ENCODE measurements around the gene RXRA. TPM values are rescaled to one million over a fixed set of nuclear protein-coding genes. Genes with fewer than 3 reads are reported as not detected.
A peak's percentile ranks its signal among the peaks of the same experiment; 100 is the strongest.

The RXRA gene
- total RNA-seq, 4 donors from 2014 or later: 41.8 to 83.1 (median 50.4) TPM

DNA sequence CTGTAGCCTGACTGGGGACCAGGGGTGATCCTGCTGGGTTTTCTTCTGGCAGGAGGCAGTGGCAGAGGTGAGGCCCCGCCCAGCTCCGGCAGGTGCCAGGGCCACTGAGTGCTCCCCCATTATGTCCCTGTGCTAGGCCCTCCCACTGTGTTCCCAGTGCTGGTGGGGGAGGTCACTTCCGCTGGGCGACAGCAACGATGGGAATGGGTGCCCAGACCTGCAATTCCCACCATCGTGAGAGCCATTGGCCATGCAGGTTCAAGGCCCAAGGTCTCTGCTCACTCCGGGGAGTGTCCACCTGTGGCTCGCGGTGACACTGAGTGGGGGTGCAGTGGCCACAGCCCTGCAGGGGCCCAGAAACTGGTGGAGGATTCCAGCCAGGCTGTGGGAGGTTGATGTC lies 98.6 kb downstream of the RXRA start:
- Histone ChIP-seq H3K36me3 (peaks cover 21 to 96% (median 27%) of the 10 kb centered on the region in 3 donors), H3K4me1 (peaks cover 6 to 75% (median 17%) of the 10 kb centered on the region in 3 donors), H3K4me3 (no peak overlapping the region), H3K9me3 (no peaks in the 10 kb centered on the region), H3K27ac (peak overlapping the region in 1 of 4 donors; percentile 1), H3K27me3 (no peaks in the 10 kb centered on the region)
- DNase-seq: no peak
- TF ChIP-seq POLR2A (IDR thresholded peaks at IDR 0.05): no peak
- TF ChIP-seq, protein P1, sequence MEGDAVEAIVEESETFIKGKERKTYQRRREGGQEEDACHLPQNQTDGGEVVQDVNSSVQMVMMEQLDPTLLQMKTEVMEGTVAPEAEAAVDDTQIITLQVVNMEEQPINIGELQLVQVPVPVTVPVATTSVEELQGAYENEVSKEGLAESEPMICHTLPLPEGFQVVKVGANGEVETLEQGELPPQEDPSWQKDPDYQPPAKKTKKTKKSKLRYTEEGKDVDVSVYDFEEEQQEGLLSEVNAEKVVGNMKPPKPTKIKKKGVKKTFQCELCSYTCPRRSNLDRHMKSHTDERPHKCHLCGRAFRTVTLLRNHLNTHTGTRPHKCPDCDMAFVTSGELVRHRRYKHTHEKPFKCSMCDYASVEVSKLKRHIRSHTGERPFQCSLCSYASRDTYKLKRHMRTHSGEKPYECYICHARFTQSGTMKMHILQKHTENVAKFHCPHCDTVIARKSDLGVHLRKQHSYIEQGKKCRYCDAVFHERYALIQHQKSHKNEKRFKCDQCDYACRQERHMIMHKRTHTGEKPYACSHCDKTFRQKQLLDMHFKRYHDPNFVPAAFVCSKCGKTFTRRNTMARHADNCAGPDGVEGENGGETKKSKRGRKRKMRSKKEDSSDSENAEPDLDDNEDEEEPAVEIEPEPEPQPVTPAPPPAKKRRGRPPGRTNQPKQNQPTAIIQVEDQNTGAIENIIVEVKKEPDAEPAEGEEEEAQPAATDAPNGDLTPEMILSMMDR (IDR thresholded peaks at IDR 0.05): no peak
- 90 to 97% methylated on average over 2 to 6 of the region's 9 CpGs for WGBS, 2 donors
- intact Hi-C loops (cut with DNase I): no loop called here

DNA sequence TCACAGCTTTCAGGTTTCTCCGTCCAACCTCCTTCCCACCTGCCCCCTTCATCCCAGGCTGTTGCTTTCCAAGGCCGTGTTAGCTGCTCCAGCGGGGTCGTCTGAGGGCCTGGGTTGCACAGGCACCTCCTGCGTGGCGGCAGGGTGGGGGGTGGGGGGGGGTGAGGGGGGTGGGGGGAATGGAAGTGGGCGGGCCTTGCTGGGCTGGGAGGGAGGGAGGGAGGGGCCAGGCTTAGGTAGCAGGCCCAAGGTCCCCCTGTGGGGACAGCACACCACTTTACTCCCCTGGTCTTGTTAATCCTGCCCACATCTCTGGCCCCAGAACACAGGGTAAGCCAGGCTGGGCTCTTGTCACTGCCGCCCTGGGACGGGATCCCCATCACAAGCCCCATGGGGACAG lies 99.1 kb downstream of the RXRA start:
- Histone ChIP-seq H3K27ac (no peak overlapping the region), H3K4me1 (peaks cover 6 to 74% (median 17%) of the 10 kb centered on the region in 3 donors), H3K9me3 (no peaks in the 10 kb centered on the region), H3K27me3 (no peaks in the 10 kb centered on the region), H3K36me3 (peaks cover 18 to 96% (median 22%) of the 10 kb centered on the region in 3 donors), H3K4me3 (no peak overlapping the region)
- TF ChIP-seq POLR2A (IDR thresholded peaks at IDR 0.05): no peak
- TF ChIP-seq, protein P1 (IDR thresholded peaks at IDR 0.05): no peak
- no CpG with 5 or more reads among the region's 9 CpGs for WGBS, 2 donors
- intact Hi-C loops (cut with DNase I): no loop called here
- no peak for DNase-seq

DNA sequence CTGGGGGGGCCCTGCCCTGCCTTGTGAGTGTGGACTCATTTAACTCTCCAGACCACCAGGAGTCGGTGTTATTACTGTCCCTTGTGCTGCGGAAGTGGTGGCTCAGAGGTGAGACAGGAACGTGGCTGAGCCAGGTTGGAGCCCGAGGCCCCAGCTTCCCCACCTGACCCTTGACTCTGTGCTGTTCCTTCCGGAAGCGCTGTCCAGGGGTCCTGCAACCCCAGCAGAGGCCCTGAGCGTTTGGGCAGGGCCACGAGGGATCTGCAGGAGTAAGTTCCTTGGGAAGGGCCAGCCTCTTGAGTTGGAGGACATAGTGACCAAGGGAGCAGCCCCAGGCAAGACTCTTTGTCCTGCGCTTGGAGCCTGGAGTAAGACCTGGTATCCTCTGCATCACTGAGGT lies 99.6 kb downstream of the RXRA start:
- Histone ChIP-seq H3K9me3 (no peaks in the 10 kb centered on the region), H3K4me1 (peaks cover 7 to 74% (median 15%) of the 10 kb centered on the region in 3 donors), H3K27ac (no peak overlapping the region), H3K27me3 (no peaks in the 10 kb centered on the region), H3K4me3 (no peak overlapping the region), H3K36me3 (peaks cover 14 to 96% (median 20%) of the 10 kb centered on the region in 3 donors)
- DNase-seq: no peak
- 89% methylated on average over 7 of the region's 9 CpGs; no CpG with 5 or more reads in 1 of the 2 donors for WGBS, 2 donors
- no peak for TF ChIP-seq POLR2A (IDR thresholded peaks at IDR 0.05)
- TF ChIP-seq, protein P1 (IDR thresholded peaks at IDR 0.05): no peak
- intact Hi-C loops (cut with DNase I): no loop called here

DNA sequence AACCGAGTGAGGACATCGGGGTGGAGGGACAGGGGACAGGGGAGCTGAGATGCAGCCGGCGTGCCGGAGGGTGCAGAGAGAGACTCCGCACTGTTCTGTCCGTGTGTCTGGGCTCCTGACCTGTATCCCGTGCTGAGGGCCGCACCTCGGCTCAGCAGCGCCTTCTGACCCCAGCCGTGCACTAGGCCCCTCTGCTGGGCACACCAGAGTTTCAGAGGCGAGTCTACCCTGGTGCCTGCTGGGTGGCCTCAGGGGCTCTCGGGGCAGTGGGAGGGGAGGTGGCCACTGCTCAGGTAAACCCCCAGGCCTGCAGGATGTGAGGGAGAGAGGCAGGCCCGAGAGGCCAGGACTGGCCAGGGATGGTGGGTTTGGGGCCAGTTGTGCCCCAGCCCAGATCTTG lies 100.2 kb downstream of the RXRA start:
- intact Hi-C loops (cut with DNase I): no loop called here
- WGBS, 2 donors: 88 to 90% methylated on average over 5 to 11 of the region's 15 CpGs
- Histone ChIP-seq H3K4me1 (peaks cover 13 to 74% (median 15%) of the 10 kb centered on the region in 3 donors), H3K9me3 (no peaks in the 10 kb centered on the region), H3K36me3 (peaks cover 8 to 96% (median 13%) of the 10 kb centered on the region in 3 donors), H3K27me3 (no peaks in the 10 kb centered on the region), H3K27ac (no peak overlapping the region), H3K4me3 (no peak overlapping the region)
- DNase-seq: no peak
- TF ChIP-seq, protein P1 (IDR thresholded peaks at IDR 0.05): no peak
- no peak for TF ChIP-seq POLR2A (IDR thresholded peaks at IDR 0.05)

DNA sequence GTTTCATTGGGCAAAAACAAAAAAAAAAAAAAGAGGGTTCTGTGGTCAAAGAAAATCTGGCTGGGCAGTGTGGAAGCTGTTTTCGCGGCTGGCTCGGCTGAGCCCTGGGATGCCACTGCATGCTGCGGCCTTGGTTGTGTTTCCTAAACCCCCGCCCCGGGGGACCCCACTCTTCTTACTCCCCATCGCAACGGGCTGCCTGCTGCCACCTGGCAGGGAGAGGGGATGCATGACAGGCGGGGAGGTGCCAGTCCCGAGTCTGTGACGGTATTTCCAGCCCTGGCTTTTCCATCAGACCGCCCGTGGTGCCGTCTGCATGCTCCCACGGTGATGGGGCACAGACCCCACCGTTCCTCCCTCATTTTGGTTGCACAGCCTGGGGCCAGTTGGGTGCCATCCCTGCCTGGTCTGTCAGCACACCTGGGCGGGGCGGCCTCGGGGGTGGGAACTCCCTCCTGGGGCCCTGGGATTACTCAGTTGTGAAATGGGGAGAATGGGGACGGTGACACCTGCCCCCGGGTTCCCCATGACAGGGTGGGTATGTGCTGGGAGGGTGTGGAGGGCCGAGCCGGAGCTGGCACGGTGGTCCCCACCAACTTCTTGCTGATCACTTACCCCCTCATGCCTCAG lies 101.0 kb downstream of the RXRA start:
- H3K9me3 ChIP-seq: no peaks in the 10 kb centered on the region
- H3K4me3 ChIP-seq: no peak overlapping the region
- TF ChIP-seq, protein P1 (IDR thresholded peaks at IDR 0.05): no peak
- TF ChIP-seq POLR2A (IDR thresholded peaks at IDR 0.05): no peak
- peaks cover 16 to 74% (median 16%) of the 10 kb centered on the region in 3 donors for H3K4me1 ChIP-seq
- intact Hi-C loops (cut with DNase I): no loop called here
- H3K36me3 ChIP-seq: peaks cover 5 to 95% (median 10%) of the 10 kb centered on the region in 3 donors
- H3K27ac ChIP-seq: peak overlapping the region in 1 of 4 donors; percentile 20
- H3K27me3 ChIP-seq: no peaks in the 10 kb centered on the region
- 57 to 61% methylated on average over 7 to 12 of the region's 24 CpGs for WGBS, 2 donors
- no peak for DNase-seq
